ENCODE measurements around the gene USP24.

Gene USP24

DNA sequence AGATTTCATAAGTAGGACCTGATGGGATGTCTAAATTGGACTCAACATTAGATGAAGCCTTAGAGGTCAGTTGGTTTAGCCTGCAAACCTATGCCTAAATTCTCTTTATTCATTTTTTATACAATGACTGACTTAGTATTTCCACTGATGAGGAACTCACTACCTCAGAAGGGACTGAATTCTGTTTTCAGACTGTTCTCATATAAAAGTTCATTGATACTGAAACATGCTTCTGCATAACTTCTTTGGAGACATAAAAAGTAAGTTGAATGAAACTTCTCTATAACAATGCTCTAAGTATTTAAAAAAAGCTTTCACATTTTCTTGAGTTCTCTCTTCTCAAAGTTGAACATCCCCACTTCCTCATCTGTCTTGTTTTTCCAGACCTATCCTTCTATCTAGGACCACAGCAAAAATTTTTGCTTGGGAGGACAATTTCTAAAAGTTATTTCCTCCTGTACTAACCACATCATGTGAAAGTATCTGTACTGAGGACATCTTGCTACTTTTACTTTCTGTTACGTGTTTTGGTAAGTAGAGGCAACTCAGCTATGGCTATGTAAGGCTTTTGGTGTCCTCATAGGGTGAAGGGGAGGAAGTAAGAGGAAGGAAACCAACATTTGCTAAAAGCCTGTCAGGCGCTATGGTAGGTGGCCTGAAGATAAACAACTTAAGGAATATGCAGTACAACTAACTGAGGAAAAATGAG is 64.1 kb downstream of the USP24 start:
- TF ChIP-seq, protein P1, sequence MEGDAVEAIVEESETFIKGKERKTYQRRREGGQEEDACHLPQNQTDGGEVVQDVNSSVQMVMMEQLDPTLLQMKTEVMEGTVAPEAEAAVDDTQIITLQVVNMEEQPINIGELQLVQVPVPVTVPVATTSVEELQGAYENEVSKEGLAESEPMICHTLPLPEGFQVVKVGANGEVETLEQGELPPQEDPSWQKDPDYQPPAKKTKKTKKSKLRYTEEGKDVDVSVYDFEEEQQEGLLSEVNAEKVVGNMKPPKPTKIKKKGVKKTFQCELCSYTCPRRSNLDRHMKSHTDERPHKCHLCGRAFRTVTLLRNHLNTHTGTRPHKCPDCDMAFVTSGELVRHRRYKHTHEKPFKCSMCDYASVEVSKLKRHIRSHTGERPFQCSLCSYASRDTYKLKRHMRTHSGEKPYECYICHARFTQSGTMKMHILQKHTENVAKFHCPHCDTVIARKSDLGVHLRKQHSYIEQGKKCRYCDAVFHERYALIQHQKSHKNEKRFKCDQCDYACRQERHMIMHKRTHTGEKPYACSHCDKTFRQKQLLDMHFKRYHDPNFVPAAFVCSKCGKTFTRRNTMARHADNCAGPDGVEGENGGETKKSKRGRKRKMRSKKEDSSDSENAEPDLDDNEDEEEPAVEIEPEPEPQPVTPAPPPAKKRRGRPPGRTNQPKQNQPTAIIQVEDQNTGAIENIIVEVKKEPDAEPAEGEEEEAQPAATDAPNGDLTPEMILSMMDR (IDR thresholded peaks at IDR 0.05): no peak

DNA sequence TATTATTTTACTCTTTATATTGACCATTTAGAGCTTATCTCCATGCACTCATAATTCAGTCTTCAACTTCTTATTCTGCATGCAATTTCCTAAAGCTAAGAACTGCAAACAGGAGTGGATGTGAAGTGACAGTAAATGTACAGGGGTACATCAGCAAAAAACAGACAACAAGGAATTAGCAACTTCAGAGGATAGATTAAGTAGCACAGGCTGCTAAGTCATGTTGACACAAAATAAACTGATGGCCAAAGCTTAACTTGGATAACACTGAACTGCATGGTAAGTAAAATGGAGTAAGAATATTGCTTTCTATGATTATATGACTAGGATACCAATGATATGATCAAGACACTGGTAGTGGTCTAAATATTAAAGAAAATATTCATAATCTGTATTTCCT is 66.5 kb downstream of the USP24 start:
- TF ChIP-seq, protein P1 (IDR thresholded peaks at IDR 0.05): no peak

DNA sequence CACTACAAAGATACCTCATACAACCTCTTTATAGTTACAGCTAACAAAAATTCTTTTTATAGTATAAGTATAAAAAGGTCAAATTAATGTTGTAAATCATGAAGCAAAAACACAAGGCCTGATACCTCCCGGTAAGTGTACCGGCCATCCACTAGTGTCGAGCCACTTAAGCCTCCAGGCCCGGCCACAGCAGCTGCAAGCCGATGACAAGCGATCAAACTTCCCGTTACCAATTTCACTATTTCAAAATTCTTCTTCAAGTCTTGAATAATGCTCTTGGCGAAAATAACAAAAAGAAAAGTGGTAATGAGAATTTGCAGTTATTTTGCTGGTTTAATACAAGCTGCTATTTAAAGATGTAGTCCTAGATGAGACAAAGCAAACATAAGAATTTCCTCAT is 67.6 kb downstream of the USP24 start:
- TF ChIP-seq, protein P1 (IDR thresholded peaks at IDR 0.05): no peak

DNA sequence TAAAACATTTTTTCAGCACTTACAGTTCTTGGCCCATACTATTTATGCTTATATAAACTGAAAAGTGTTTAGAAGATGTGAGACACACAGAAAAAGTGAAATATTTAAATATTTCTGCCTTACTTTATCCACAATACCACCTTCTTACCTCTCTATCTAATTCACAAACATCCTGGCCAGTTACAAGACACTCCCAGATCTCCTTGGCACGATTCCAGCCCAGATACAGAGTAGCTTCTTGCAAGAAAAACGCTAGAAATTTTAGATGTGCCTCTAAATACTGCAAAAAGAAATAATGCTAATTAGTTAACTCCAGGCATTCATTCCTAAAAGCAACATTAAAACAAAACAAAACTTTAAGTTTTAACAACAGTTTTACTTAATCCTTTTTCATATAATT is 68.4 kb downstream of the USP24 start:
- TF ChIP-seq, protein P1 (IDR thresholded peaks at IDR 0.05): no peak

DNA sequence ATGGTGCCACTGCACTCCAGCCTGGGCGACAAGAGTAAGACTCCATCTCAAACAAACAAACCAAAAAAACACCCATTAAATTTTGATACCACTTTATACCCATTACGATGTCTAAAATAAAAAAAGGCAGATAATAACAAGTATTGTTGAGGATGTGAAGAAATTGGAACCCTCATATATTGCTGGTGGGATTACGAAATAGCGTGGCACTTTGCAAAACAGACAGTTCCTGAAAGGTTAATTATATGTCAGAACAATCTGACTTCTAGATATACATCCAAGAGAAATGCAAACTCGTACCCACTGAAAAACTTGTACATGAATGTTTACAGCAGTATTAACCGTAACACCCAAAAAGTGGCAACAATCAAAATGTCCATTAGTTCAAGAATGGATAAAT is 70.3 kb downstream of the USP24 start:
- TF ChIP-seq, protein P1 (IDR thresholded peaks at IDR 0.05): no peak

DNA sequence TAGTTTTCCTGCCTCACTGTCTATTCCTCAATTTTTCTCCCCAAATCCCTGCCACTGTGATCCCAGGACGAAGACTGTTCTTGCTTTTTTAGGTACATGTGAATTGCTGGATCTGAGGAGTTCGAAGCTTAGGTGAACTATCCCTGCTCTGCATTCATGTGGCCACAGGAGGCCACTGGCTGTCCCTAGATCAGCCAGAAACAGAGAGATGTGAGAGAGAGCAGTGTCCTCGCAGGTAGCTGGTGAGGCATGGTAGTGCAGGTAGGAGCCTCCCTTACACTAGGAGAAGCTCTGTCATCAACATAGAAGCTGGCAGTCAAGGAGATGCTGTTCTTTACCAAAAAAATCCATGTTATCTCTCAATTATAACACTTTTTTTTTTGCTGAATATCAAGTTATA is 71.5 kb downstream of the USP24 start:
- TF ChIP-seq, protein P1 (IDR thresholded peaks at IDR 0.05): peak; percentile 49; the same call in 1 of the 2 replicates

DNA sequence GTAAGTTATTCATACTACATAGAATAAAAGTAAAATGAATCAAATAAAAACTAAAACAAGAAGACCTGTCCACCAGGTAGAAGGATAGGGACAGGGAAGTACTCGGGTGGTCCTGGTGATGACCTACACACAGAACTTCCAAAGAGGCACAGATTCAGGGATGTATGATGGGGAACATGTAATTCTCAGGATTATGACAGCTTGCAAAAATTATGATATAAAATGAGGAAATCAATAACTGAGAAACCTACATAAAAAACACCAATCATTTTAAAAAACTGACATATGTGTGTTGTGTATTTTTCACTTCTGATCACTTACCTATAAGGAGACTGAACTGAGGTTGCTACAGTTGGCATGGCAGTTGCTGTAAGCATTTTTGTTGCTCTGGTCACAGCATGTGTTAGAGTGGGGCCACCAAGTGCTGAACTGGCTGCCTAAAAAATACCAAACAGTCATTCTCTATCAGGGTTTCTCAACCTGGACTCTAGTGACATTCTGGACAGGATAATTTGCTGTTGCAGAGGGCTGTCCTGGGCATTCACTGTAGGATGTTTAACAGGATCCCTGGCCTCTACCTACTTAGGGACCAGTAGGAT is 73.8 kb downstream of the USP24 start:
- TF ChIP-seq, protein P1 (IDR thresholded peaks at IDR 0.05): no peak

Data from LNCAP (cell line).